ENCODE measurements around the gene BDKRB2. TPM values are rescaled to one million over a fixed set of nuclear protein-coding genes. Genes with fewer than 3 reads are reported as not detected.

BDKRB2 gene
- total RNA-seq (2014; rRNA removed; shearing (Covaris generic)): 1.3 and 3.0 TPM in 2 replicates

DNA sequence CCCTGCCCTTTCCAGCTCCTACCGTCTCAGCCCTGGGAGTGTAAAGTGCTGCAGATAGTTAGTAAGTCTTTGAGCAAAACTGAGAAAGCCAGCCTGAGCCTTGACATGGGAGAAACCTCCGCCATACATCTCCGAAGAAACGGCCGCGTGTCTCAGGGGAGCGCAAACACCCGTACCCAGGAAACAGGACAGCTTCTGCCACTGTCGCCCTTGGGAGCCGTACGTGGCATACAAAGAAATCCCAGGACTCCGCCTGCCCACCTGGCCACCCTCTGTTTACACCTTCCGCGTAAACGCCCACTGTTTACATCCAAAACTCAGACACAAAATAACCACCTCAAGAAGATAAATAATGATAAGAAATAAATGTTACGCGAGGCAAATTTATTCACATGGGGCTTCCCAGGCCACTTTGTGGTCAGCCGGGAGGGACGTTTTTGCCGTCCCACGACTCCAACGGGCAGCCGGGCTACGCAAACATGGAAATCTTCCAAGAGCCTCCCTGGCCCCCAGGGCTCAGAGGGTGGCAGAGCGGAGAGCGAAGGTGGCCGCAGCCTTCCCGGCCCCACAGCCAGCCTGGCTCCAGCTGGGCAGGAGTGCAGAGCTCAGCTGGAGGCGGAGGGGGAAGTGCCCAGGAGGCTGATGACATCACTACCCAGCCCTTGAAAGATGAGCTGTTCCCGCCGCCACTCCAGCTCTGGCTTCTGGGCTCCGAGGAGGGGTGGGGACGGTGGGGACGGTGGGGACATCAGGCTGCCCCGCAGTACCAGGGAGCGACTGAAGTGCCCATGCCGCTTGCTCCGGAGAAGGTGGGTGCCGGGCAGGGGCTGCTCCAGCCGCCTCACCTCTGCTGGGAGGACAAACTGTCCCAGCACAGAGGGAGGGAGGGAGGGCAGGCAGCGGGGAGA lies at the start of gene BDKRB2:
Gene BDKRB2, plus strand, starts transcription at position 689 of the 908 bp plus-strand sequence. CDS start 32,269 bp downstream, outside the sequence.
- Histone ChIP-seq H3K27me3 (ENCODE audit: control insufficient read depth, insufficient read depth, low read length) (peaks cover 12% of the 10 kb centered on the region; the same call in 1 of the 2 replicates), H3K36me3 (replicated peaks; ENCODE audit: control insufficient read depth, insufficient read depth, low read length) (no peaks in the 10 kb centered on the region)
- DNase-seq: peak; percentile 94

DNA sequence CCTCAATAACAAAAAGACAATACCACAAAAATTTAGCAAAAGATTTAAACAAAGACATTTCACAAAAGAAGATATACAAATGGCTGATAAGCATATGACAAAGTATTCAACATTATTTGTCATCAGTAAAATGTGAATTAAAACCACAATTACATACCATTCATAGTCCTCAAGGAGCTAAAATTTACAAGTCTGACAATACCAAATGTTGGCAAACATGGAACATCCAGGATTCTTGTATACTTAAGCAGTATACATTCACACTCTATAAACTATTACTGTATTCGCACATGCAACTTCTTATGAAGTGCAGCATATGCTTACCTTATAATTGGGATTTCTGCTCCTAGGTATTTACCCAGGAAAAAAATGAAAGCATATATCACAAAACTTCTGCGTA lies 49.7 kb upstream of the BDKRB2 start:
- no peaks in the 10 kb centered on the region for H3K36me3 ChIP-seq (replicated peaks; ENCODE audit: control insufficient read depth, insufficient read depth, low read length)
- DNase-seq: no peak
- no peaks in the 10 kb centered on the region for H3K27me3 ChIP-seq (ENCODE audit: control insufficient read depth, insufficient read depth, low read length)
- no peak overlapping the region for H3K4me3 ChIP-seq (ENCODE audit: insufficient read depth, low read depth, low read length)

More for the DNA sequence above, at the start of gene BDKRB2:
- H3K4me3 ChIP-seq (ENCODE audit: insufficient read depth, low read depth, low read length): peak within 1 kb of the TSS; percentile 37

DNA sequence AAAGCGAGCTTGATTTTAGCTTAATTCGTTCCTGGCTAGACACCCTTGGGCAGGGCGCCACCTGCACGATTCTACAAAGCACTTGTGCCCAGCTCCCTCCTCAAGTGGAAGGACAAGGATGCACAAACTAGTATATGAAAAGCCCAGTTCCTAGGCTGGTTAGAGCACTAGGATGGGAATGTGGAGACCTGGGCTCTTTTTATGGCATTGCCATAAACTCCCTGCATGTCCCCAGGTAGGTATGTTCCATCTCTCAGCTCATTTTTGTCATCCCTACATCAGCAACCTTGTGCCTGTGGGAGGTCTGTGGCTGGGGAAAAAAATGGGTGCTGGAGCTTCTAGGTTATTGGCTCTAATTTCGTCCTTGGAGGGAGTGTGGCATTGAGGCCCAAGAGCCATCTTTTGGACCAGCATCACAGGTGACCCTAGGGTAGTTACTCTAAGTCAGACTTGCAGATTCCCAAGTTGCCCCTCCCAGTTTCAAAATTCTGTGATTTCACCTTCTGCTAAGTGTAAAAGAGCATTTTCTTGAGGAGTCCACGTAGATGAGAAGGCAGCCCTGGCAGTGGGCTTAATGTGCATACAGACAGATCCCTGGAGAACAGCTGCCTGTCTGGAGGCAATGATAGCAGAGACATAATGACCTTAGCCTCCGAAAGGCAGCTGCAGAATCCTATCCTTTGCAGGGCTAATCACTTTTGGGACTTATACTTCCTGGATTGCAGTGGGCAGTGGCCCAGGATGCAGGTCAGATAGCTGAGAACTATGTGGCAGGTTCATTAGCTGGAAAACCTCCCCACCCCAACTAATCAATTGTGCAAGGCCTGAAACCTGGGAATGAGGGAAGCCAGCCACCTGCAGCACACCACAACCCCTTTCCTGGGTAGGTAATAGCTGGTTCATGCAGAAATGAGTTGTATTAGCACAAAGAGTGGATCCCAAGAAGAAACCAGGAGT lies 47.6 kb upstream of the BDKRB2 start:
- Histone ChIP-seq H3K4me3 (ENCODE audit: insufficient read depth, low read depth, low read length) (no peak overlapping the region), H3K27me3 (ENCODE audit: control insufficient read depth, insufficient read depth, low read length) (no peaks in the 10 kb centered on the region), H3K36me3 (replicated peaks; ENCODE audit: control insufficient read depth, insufficient read depth, low read length) (no peaks in the 10 kb centered on the region)
- no peak for DNase-seq

DNA sequence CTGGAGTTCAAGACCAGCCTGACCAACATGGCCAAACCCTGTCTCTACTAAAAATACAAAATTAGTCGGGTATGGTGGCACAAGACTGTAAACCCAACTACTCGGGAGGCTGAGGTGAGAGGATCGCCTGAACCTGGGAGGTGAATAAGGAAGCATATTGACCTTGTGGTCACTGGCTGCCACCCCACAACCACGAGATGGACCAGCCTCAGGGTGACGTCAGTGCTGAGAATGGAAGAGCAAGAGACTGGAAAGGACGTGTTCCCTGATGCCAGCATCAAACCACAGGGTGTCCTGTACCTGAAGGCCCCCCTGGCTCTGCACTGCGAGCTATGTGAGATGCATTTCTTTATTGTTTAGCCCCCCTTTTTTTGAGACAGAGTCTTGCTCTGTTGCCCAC lies 45.9 kb upstream of the BDKRB2 start:
- no peak for DNase-seq
- no peaks in the 10 kb centered on the region for H3K36me3 ChIP-seq (replicated peaks; ENCODE audit: control insufficient read depth, insufficient read depth, low read length)
- no peak overlapping the region for H3K4me3 ChIP-seq (ENCODE audit: insufficient read depth, low read depth, low read length)
- no peaks in the 10 kb centered on the region for H3K27me3 ChIP-seq (ENCODE audit: control insufficient read depth, insufficient read depth, low read length)

DNA sequence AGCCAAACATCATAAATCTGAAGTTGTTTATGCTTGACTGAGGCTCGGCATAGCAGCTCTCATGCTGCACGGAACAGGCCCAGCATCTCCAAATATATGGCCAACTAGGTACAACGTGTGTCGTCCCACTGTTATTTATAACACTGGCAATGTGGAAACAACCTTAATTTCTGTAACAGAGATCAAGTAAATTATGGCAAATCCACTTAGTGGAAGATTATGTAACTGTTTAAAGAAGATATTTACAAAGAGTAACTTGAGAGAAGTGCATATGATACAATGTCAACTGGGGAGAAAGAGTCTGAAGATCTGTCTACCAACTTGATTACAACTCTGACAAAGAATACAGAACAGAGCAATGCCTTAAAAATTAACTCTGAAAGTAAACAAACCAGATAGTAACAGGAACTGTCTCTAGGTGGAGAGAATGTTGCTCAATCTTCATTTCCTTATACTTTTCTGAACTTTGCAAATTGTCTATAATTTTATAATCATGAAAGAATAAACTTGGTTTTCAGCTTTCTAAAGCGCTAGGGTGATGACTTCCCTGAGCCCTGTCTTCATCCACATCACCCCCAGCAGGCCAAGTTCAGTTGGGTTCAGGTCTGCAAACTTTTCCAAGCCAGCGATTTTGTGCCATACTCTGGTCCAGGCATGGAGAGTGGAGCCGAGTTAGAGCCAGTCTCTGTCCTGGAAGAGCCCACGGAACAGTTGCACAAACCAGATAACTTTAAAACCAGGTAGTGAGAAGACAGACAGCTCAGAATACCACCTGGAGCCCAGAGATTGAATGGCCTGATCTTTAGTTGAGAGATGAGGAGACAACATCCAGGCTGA lies 44.3 kb upstream of the BDKRB2 start:
- Histone ChIP-seq H3K36me3 (replicated peaks; ENCODE audit: control insufficient read depth, insufficient read depth, low read length) (no peaks in the 10 kb centered on the region), H3K27me3 (ENCODE audit: control insufficient read depth, insufficient read depth, low read length) (no peaks in the 10 kb centered on the region), H3K4me3 (ENCODE audit: insufficient read depth, low read depth, low read length) (no peak overlapping the region)
- DNase-seq: no peak

DNA sequence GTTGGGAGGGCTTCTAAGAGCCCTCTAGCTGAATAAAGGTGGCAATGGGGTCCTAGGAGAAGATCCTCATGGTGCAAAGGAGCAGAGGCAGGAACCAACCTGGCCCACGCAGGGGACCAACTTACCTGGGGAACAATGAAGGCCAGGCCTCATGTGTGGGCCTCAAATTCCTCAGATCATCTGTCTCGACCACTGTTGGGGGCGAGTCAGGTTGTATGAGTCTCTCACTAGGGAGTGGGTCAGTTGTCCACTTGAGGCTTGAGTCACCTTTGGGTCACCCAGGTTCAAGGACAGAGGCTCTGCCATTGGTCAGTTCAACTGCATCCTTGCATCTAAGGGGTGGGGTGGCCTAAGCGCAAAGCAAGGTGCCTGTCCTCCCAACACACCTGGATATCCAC lies 43.7 kb upstream of the BDKRB2 start:
- Histone ChIP-seq H3K27me3 (ENCODE audit: control insufficient read depth, insufficient read depth, low read length) (no peaks in the 10 kb centered on the region), H3K4me3 (ENCODE audit: insufficient read depth, low read depth, low read length) (no peak overlapping the region), H3K36me3 (replicated peaks; ENCODE audit: control insufficient read depth, insufficient read depth, low read length) (no peaks in the 10 kb centered on the region)
- DNase-seq: no peak

DNA sequence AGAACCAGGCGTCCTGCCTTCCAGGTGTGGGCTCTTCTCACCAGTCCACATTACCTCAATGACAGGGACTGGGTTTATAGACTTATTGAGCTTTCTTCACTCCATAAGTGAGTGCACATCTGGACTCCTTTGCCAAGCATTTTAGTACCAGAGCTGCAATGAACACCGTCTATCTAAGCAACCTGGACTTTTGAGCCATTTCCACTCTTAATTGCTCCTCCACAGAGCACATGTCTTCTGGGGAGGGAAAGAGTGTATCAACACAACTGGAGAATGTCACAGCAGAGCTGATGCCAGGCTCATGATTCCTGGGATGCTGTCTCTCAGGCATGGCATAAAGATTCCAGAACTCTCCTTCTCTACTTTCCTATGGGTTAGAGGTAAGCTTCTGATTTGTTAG lies 43.0 kb upstream of the BDKRB2 start:
- Histone ChIP-seq H3K27me3 (ENCODE audit: control insufficient read depth, insufficient read depth, low read length) (no peaks in the 10 kb centered on the region), H3K36me3 (replicated peaks; ENCODE audit: control insufficient read depth, insufficient read depth, low read length) (no peaks in the 10 kb centered on the region), H3K4me3 (ENCODE audit: insufficient read depth, low read depth, low read length) (no peak overlapping the region)
- no peak for DNase-seq

DNA sequence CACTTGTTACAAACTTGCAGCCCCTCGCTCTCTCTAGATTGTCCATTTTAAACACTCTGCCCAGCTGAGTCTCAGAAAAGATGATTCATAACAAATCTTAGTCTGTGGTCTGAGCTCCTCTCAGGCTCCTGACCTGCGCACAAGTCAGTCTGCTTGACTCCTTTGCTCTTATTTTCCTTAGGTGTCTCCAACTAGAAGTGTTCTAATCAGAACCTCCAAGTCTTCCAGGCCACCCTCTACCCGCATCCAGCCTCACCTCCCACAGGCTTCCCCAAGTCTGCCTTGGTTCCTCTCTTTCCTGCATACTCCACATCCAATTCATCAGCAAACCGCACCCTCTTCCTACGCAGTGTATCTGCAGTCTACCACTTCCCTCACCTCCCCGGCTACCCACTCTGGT lies 42.4 kb upstream of the BDKRB2 start:
- Histone ChIP-seq H3K4me3 (ENCODE audit: insufficient read depth, low read depth, low read length) (no peak overlapping the region), H3K36me3 (replicated peaks; ENCODE audit: control insufficient read depth, insufficient read depth, low read length) (no peaks in the 10 kb centered on the region), H3K27me3 (ENCODE audit: control insufficient read depth, insufficient read depth, low read length) (no peaks in the 10 kb centered on the region)
- DNase-seq: no peak

DNA sequence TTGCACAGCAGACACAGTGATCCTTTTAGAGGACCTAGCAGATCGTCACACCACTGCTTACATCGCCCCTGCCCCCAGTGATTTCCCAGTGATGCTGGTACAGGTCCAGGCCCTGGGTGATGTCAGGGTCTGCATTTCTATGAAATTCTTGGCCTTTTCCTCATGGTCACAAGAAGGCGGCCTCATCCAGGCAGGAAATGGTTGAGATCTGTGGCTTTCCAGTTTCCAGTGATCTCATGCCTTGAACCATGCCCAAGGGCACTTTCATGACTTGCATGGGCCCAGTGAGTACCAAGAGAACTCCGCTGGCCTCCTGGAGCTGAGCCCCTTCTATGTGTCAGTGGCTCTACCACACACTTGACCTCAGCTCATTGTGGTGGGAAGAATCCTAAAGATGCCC lies 41.9 kb upstream of the BDKRB2 start:
- Histone ChIP-seq H3K27me3 (ENCODE audit: control insufficient read depth, insufficient read depth, low read length) (no peaks in the 10 kb centered on the region), H3K36me3 (replicated peaks; ENCODE audit: control insufficient read depth, insufficient read depth, low read length) (no peaks in the 10 kb centered on the region), H3K4me3 (ENCODE audit: insufficient read depth, low read depth, low read length) (no peak overlapping the region)
- DNase-seq: no peak

DNA sequence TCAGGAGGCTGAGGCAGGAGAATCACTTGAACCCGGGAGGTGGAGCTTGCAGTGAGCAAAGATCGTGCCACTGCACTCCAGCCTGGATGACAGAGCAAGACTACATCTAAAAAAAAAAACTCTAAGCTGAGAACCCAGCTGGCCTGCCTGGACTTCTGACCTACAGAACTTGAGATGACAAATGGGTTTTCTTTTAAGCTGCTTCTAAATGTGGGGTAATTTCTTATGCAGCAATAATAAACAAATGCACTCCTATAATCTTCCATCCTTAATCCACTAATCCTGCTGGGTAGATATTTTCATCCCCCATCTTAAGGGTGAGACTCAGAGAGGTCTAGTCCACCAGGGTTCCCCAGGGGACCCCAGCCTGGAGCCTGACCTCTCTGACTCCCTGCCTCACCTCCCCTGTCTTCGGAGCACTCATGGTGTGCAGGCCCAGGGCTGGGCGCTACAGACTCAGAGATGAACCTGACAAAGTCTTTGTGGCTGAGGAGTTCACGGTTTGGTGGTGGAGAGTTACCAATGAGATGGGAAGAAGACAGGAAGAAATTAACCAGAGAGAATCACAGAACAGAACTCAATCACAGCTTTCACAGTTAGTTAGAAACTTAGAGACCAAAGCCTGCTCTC lies 39.7 kb upstream of the BDKRB2 start:
- no peaks in the 10 kb centered on the region for H3K36me3 ChIP-seq (replicated peaks; ENCODE audit: control insufficient read depth, insufficient read depth, low read length)
- DNase-seq: no peak
- H3K27me3 ChIP-seq (ENCODE audit: control insufficient read depth, insufficient read depth, low read length): no peaks in the 10 kb centered on the region
- H3K4me3 ChIP-seq (ENCODE audit: insufficient read depth, low read depth, low read length): no peak overlapping the region

DNA sequence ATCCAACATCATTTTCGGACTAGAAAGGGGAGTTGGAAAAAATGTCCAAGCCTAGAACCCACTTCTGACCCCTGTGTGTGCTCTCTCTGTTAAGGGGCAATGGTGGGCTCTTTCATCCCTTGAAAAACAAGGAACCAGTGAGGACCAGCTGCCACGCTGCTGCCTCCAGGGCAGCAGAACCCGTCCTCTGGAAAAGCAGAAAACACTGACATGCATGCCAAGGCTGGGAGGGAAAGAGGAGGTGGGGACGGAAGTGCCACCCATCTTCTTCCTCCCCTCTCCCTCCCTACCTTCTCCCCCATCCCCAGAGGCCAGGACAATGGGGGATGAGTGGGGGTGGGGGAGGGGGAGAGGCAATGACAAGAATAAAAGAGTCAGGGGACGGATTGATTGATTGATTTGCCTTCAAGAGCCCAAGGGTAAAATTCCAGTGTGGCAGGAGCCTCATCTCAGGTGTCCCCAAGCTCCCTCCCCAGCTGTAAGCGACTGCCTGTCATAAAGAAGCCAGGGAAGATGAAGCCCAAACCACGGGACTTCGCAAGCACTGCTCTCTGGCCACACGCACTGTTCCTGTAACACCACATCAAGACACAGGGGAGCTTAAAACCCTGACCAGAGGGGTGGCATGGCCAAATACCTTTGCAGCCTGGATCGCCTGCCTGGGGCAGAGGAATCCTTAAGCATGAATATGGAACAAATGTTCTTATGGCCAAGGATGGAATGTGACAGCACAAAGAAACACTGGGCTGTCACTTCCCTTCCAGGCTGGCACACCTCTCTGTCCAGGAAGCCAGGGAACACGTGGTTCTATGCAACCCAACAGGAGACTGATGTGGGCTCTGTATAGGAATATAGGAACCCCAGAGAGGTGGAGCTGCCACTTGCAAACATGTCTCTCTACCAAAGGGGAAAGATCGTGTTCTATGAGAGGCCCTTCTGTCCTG lies 38.9 kb upstream of the BDKRB2 start:
- Histone ChIP-seq H3K4me3 (ENCODE audit: insufficient read depth, low read depth, low read length) (no peak overlapping the region), H3K36me3 (replicated peaks; ENCODE audit: control insufficient read depth, insufficient read depth, low read length) (no peaks in the 10 kb centered on the region), H3K27me3 (ENCODE audit: control insufficient read depth, insufficient read depth, low read length) (no peaks in the 10 kb centered on the region)
- DNase-seq: no peak

DNA sequence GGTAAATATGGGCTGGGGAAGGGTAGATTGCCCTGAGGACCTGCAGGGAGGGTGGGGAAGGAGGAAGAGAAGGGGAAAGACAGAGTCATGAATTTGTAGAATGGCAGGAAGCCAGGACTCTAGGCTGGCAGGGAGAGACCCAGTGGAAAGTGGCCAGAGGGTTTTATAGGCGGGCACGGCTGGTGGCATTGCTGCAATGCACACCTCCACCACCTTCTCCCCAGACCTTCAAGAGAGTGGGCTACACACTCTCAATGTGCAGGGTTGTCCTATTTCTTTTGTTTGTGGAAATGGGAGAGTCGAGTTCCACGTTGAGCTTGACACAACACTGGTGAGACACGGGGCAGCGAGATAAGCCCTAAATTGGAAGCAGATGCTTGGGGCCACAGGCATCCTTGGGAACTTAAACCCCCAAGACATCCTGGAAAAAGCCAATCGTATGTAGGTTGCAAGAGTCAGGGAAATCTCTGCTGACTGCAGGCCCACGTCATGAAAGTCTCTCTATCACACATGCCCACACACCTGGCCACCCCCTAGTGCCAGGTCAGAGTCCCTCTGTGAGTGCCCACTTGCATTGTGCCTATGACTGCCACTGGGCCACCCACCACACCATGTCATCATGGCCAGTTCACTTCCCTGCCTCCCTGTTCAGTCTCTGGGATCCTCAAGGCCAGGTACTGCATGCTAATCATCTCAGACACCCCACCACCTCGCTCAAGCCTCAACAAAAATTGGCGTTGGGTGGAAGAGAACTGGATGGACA lies 38.0 kb upstream of the BDKRB2 start:
- H3K27me3 ChIP-seq (ENCODE audit: control insufficient read depth, insufficient read depth, low read length): no peaks in the 10 kb centered on the region
- no peaks in the 10 kb centered on the region for H3K36me3 ChIP-seq (replicated peaks; ENCODE audit: control insufficient read depth, insufficient read depth, low read length)
- no peak for DNase-seq
- H3K4me3 ChIP-seq (ENCODE audit: insufficient read depth, low read depth, low read length): no peak overlapping the region
